SK-N-SH treated with all-trans-retinoic acid at 6 μM for 48 hours (cell line): ENCODE measurements around the gene SEC22C.

Experiments used
- ARNTL ChIP-seq: fragments of 450-650 bp; formaldehyde crosslinking; IDR thresholded peaks from 2 replicates; pipeline ENCODE4 v1.5.0; 2020; ENCODE audit warnings: low read depth, mild to moderate bottlenecking, moderate library complexity, borderline replicate concordance
- BACH2 ChIP-seq: fragments of 250-450 bp; sonication (Bioruptor Pico); IDR thresholded peaks from 2 replicates; pipeline ENCODE4 v1.9.0; 2021; ENCODE audit warnings: mild to moderate bottlenecking, borderline replicate concordance
- RARB ChIP-seq: fragments of 250-450 bp; sonication (Bioruptor Pico); IDR thresholded peaks from 2 replicates; pipeline ENCODE4 v1.8.0; 2021; ENCODE audit warnings: mild to moderate bottlenecking, moderate library complexity
- TCF4 ChIP-seq: fragments of 250-450 bp; sonication (Bioruptor Pico); IDR thresholded peaks from 2 replicates; pipeline ENCODE4 v1.8.0; 2021; ENCODE audit warnings: mild to moderate bottlenecking, moderate library complexity, borderline replicate concordance
- TOX ChIP-seq: fragments of 250-450 bp; sonication (Bioruptor Pico); IDR thresholded peaks from 2 replicates; pipeline ENCODE4 v1.8.0; 2021; ENCODE audit warnings: mild to moderate bottlenecking, moderate library complexity, borderline replicate concordance
- ZFP3 ChIP-seq: fragments of 250-450 bp; sonication (Bioruptor Pico); IDR thresholded peaks from 2 replicates; pipeline ENCODE4 v1.5.0; 2020; ENCODE audit warnings: mild to moderate bottlenecking, moderate library complexity
- TF ChIP-seq, protein P1 (sequence below): fragments of 250-450 bp; sonication (Bioruptor Pico); IDR thresholded peaks from 2 replicates; pipeline ENCODE4 v1.5.1; 2020; ENCODE audit warnings: low read depth, mild to moderate bottlenecking, moderate library complexity

DNA sequence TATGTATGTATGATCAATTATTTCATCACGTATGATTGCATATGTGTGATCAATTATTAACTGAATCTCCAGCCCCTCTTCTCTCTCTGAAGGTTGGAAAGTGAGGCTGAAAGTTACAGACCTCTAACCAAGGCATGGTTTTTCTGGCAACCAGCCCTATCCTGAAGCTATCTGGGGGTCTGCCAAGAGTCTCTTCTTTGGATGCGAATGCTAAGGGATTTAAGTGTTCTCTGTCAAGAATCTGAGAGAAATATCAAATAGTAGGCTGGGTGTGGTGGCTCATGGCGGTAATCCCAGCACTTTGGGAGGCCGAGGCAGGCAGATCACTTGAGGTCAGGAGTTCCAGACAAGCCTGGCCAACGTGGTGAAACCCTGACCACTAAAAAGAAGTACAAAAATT lies 26.8 kb upstream of the SEC22C start:
- TF ChIP-seq, protein P1, sequence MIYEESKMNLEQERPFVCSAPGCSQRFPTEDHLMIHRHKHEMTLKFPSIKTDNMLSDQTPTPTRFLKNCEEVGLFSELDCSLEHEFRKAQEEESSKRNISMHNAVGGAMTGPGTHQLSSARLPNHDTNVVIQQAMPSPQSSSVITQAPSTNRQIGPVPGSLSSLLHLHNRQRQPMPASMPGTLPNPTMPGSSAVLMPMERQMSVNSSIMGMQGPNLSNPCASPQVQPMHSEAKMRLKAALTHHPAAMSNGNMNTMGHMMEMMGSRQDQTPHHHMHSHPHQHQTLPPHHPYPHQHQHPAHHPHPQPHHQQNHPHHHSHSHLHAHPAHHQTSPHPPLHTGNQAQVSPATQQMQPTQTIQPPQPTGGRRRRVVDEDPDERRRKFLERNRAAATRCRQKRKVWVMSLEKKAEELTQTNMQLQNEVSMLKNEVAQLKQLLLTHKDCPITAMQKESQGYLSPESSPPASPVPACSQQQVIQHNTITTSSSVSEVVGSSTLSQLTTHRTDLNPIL (CRISPR knock-in tag): no peak
- TF ChIP-seq BACH2 (CRISPR knock-in tag) (no peak), TOX (CRISPR knock-in tag) (no peak), ZFP3 (CRISPR knock-in tag) (no peak), RARB (no peak), TCF4 (CRISPR knock-in tag) (no peak), ARNTL (no peak)
